Measurements from ENCODE around the gene MORC2.

The MORC2 gene

DNA sequence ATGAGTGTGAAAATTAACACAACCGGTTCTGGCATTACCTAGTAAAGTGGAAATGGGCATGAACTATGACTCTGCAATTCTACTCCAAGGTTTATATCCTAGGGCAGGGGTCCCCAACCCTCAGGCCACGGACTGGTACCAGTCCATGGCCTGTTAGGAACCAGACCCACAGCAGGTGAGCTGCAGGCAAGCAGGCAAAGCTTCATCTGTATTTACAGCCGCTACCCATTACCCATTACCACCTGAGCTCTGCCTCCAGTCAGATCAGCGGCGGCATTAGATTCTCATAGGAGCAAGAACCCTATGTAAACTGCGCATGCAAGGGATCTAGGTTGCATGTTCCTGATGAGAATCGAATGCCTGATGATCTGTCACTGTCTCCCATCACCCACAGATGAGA is 49.8 kb downstream of the MORC2 start:
- DNase-seq, result no peak

DNA sequence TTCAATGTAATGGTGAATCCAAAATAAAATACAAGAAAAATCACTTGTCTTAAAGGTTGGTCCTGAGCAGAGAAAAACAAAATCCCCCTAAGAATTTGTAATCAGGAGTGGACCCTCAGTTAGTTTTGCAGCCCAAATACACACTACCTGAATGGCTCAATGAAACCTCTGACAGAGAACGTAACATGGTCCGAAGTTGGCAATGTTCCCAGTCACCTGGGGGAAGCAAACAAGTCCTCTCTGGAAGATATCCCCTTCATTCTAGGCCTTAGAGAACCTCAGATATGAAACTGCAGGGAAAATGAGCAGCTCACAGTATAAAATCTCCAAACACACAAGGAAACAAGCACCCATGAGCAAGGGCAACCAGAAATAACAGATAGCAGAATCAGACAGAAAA is 58.2 kb downstream of the MORC2 start:
- DNase-seq, result no peak

DNA sequence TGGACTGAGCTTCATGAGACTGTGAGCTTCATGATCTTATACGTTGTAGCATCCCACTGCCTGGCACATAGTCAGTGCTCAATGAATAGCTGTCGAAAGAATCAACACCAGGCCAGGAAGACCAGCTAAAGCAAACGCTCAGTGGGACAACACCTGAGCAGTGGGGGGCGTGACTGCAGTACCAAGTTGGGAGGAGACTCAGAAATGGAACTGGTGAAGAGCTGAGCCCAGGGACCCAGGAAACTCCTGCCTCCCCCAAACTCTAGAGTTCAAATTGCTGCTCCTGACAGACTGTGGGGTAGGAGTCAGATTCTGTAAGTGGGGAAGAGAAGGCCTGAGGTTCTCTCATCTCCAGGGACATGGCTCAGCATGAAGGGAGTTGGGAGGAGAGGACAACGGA is 59.3 kb downstream of the MORC2 start:
- DNase-seq, result no peak

DNA sequence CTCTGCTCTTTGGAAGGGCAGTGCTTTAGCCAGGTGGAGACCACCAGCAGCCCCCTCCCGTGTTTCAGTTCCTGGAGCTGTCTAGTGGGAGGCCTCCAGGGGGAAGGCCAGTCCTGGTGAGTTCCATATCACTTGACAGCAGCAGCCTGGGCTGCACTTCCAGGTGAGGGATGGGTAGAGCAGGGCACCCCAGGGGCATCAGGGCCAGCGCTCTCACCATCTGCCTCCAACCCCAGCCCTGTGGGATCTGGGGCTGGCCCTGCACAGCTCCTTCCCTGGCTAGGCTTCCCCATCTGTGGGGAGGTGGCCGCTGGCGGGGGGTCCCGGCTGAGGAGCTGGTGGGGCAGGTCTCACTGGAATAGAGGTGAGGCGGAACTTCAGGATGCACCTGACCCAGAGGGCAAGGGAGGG is 60.5 kb downstream of the MORC2 start:
- DNase-seq, result no peak

DNA sequence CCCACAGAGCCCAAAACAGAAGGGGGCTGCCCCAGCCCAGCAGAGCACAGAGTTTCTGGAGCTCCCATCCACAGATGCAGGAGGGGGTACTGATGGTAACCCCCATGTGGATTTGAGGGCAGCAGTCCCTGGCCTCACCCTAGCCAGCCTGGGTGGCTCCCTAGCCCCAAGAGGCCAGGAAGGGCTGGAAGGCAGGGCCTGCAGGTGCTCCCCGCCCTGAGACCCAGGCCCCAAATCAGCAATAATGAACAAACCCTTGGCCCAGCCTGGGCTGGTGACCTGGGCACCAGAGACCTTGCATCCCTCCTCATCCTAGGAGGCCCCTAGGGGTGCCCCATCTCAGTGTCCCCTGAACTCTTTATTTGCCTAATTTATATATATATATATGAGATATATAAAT is 61.6 kb downstream of the MORC2 start:
- DNase-seq, result no peak

DNA sequence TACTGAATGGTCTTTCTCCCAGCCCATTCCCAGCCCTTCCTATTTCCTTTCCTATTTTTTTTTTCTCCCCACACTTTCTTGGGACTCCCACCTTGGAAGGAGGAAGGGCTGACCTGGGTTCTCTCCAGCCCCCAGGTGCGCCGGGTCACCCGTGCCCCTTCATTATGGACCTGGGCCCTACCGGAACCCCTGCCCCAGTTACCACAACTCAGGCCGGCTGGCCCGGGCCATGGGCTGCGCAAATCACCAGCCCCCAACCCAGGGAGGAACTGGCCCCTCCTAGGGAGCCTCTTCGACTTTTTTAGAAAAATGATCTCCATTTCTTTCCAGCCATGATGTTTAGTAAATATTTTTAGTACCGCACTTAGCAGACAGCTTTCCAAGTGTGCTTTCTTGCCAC is 62.2 kb downstream of the MORC2 start:
- no peak for DNase-seq

DNA sequence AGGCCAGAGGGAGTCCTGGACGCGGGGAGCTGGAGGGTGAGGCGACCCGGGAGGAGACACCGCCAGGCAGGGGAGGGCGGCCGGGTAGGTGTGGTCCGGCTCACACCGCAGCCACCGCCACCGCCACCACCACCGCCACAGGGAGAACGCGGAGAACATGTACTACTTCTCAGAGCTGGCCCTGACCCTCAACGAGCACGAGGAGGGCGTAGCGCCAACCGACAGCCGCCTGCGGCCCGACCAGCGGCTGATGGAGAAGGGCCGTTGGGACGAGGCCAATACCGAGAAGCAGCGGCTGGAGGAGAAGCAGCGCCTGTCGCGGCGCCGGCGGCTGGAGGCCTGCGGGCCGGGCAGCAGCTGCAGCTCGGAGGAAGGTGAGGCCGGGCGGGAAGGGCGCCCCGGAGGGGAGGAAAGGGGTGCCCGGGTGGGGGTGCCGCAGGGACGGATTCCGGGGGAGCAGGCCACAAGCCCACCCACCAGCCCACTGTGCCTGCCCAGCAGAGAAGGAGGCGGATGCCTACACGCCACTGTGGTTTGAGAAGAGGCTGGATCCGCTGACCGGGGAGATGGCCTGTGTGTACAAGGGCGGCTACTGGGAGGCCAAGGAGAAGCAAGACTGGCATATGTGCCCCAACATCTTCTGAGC is 62.8 kb downstream of the MORC2 start:
- no peak for DNase-seq

DNA sequence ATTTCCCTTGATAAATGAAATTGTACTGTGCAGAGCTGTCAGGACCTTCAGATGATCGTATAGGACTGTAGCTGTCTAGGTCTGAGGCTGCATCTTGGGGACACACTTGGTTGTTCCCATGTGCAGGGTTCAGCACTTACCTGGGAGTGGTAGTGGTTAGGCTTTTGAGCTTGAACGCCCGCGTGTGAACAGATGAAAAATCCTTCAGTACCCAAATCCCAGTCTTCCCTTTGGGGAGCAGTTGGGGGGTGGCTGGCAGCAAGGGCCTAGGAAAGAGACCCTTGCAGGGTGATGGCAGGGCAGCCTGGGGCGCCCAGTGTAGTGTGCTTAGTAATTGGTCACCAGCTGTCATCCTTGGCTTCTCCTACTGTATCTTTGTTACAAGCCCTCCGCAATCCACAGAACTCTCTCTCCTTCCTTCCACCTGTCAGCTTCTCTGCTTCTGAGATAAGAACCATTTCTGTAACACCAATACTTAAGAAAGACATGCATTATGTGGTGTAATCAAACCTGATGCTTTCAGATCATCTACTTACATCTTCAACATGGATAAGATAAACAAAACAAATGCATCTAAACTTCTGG is 64.6 kb downstream of the MORC2 start:
- DNase-seq, result no peak

DNA sequence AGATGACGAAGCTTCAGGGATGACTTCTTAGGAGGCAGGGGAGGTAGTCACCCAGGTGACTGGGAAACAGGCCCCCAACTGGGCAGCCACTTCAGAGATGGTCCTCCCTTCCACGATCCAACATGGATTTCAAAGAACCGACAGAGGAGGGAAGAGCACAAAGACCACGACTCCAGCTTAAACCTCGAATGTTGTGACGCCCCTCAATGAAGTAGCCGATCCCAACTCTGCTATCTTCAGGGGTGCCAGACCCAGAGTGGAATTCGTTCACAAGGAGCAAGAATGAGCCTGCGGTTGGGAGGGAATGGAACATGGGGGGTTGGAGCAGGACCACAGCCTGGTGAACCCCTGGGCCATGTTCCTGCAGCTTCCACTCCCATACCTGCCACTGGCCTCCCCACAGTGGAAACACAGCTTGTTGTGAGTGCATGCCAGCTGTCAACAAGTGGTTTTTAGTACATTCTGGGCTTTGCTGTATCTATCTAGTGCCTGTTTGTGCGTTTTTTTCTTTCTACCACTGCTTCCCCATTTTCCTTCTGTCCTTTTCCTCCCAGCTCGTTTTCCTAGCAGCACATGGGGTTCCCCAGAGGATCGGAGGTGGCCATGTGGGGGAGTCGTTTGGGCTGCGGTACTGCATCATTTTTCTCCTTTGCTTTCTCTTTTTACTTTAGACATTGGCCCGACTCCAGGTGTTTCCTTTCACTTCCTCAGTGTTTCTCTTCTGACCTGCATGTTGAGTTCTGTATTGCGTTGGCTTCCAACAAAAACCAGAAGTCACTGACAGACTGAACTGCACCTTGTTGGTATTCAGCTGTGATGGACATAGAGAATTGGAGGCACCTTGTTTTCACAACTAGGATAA is 65.8 kb downstream of the MORC2 start:
- no peak for DNase-seq

DNA sequence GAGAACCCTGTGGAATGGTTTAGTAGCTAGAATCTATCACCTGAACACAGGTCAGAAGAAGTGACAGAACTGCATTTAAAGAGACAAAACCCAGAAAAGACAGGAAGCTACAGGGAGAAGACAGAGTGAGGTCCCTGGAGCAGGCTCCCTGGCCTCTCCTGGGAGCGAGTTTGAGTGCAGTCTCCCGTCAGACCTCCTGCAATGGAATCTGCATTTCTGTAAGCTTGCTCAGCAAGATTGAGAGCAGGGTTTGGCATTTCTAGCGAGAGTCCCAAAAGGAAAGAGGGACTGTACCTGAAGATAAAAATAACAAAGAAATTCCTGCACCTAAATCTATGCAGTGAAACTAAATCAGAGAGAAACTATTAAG is 74.2 kb downstream of the MORC2 start:
- no peak for DNase-seq

DNA sequence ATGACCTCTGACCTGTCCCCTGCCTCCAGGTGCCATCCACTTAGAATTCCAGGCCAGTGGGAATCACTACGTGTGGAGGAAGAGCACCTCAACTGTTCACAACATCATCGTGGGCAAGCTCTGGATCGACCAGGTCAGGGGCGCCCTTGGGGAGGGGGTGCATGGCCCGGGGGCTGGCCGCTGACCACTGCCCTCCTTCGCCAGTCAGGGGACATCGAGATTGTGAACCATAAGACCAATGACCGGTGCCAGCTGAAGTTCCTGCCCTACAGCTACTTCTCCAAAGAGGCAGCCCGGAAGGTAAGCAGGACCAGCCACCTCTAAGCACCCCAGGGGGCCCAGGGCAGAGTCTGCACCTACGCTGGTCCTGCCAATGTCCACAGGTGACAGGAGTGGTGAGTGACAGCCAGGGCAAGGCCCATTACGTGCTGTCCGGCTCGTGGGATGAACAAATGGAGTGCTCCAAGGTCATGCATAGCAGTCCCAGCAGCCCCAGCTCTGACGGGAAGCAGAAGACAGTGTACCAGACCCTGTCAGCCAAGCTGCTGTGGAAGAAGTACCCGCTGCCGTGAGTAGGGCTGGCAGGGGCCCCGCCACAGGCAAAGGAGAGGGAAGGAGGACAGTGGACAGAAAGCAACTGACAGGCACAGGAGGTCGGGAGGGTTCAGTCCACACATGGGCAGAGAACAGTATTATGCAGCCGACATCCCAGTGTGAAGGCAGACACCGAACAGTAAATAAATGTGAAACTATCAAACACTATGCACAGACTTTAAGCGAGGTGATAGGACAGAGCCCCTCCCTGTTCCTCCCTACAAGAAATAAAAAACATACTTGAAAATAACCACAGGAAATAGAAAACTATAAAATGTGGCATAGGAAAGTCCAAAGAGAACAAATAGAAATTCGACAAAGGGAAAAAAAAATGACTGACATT is 74.9 kb downstream of the MORC2 start:
- DNase-seq, result no peak

DNA sequence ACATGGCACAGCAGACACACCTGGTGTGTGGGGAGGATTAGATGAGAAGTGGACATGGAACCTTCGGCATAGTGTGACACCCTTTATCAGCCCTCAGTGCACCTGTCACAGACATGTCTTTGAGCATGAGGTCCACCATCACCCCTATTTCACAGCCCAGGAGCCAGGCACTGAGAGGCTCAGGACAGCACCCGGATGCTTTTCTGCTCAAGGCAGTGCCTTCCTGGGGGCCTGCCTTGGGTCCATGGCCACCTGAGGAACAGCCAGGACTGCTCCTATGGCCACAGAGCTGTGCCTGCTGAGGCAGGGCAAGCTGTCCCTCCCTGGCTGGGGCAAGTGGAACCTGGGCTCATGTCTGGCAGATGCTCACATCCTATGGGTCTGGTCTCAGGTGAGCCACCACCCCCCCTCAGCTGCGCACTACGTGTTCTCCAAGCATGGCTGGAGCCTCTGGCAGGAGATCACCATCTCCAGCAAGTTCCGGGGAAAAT is 75.8 kb downstream of the MORC2 start:
- DNase-seq, result no peak

DNA sequence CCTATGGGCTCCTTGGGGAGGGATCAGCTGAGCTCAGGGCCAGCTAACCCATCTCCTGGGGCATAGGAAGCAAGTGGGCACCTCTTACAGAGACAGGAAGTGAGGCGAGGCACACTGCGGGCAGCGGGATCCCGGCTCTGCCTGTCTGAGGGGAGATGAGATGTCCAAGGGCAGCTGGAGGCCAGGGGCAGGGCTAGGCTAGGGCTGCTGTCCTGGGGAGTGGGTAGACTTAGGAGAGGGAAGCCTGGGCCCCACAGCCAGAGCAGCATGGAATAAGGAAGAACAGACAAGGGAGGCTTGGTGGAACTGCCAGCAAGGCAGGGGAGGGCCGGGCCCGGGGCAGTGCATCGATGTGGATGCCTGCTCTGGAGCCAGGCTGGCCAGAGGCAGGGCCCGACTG is 76.3 kb downstream of the MORC2 start:
- DNase-seq, result no peak

DNA sequence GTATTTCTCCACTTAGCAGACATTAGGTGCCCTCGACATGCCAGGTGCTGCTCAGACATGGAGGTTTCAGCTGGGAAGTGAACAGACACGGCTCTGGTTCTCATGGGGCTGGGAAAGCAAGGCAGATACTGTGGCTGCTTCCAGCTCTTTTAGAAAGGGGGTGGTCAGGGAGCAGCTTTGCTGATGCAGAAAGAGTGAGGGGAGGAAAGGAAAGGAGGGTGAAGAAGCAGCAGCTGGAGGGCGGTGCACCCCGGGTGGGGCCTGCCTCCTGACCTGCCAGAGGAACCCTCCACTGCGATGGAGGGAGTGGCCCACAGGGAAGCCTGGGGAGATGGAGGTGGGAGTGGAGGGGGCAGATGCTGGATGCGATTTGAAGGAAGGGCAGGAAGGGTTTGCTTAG is 76.8 kb downstream of the MORC2 start:
- DNase-seq, result no peak

DNA sequence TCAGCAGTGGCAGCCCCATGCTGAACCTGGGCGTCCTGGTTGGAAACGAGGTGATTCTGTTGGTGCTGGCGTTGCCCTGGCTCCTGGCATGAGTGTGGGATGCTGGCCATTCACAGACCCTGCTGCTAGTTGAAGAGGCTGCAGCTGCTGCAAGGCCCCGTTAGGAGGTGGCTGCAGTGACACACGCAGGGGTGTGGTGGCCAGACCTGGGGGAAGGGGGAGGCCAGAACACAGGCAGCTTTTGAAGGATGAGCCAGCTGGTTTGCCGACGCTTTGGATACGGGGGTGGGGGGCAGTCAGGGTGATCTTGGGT is 77.2 kb downstream of the MORC2 start:
- DNase-seq, result no peak

DNA sequence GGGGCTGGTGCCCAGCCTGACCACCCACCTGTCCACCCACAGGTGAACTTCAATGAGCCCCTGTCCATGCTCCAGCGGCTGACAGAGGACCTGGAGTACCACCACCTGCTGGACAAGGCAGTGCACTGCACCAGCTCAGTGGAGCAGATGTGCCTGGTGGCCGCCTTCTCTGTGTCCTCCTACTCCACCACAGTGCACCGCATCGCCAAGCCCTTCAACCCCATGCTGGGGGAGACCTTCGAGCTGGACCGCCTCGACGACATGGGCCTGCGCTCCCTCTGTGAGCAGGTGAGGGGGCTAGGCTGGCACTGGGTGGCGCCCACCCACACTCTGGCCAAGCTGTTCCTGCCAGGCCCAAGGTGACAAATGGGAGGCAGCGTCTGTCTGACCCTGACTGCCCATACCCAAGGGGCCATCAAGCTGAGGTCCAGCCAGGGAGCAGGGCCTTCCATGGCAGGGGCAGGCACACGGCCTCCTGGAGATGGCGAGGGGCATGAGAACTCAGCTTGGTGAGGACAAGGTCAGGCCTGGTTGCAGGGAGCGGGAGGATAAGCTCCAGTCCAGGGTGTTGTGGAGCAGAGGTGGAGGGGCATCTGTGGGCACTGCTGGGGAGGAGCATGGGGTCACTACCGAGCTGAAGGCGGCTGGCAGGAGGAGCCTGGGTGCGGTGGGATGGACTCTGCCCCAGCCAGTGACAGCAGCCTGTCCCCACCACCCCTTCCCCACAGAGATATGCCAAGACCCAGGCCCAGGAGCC is 77.7 kb downstream of the MORC2 start:
- DNase-seq, result peak; percentile 29

DNA sequence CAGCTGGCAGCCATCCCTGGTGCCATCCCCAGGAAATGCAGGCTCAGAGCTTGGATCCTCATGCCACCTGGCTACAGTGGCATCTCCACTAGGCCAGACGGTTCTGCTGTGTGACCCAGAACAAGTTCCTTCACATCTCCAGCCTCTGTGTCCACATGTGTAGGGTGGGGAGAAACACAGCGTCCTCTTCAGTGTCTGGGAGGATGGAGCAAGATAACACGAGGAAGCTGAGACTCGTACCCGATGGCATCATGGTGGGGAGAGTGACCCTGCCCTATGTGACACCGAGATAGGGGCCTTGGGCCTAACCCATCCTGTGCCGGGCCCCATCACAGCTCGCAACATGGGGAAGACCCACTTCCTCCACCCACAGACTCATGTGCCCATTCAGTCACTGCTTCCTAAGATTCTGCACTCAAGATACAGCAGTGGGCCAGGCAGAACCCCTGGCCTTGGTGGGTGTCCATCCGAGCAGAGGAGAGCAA is 78.5 kb downstream of the MORC2 start:
- DNase-seq, result no peak

DNA sequence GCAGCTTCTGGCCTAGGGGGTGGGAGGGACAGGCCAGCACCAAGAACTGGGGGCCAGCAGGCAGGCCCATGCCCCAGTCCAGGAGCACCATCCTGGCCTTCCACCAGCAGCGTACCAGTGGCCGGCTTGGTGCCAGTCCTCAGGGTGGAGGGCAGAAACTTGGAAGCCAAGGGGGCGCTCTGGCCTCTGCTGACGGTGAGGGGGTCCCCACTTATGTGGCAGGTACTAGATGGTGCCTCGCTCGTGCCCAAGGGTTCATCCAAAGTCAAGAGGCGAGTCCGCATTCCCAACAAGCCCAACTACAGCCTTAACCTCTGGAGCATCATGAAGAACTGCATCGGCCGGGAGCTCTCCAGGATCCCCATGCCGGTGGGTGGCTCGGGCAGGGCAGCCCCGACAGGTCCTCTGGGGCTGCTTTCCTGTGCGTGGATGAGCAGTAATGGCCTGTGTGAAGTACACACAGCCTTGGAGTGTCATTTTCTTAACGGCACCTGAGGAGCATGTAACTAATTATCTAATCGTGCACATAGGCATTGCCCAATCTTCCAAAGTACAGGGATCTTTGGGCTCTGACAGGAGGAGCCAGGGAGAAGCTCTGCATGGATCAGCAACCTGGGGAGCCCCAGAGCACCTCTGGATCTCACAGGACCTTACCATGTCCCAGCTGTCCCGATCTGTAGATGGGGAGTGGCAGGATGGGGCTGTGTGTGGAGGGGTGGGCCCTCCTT is 79.1 kb downstream of the MORC2 start:
- DNase-seq, result no peak

DNA sequence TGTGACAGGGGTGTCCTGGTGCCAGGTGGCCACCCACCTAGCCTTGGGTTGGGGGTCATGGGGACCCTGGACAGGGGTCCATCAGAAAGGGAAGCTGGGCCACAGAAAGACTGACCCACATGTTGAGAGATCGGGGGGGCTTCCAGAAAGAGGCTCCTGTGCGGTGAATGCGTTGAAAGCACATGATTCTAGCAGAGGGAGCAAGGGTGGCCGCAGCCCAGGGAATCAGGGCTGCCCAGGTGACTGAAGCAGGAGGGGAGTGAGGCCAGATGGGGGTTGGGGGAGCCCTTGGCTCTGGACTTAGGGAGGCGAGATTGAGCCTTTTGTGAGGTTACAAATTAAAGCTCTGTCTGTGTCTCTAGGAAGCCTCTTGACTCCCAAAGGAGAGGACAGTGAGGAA is 80.7 kb downstream of the MORC2 start:
- DNase-seq, result no peak

DNA sequence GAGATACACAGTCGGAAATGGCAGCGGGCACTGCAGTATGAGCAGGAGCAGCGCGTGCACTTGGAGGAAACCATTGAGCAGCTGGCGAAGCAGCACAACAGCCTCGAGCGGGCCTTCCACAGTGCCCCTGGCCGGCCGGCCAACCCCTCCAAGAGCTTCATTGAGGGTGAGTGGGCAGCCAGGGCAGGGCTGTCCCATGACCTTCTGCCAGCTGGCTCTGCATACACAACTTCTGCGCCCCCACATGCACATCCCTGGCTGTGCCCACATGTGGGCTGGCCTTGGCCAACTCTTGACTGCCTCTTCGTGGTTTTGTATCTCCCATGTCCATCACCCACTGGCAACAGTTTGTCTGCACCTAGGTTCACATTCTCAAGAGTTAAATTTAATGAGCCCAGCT is 81.1 kb downstream of the MORC2 start:
- no peak for DNase-seq

DNA sequence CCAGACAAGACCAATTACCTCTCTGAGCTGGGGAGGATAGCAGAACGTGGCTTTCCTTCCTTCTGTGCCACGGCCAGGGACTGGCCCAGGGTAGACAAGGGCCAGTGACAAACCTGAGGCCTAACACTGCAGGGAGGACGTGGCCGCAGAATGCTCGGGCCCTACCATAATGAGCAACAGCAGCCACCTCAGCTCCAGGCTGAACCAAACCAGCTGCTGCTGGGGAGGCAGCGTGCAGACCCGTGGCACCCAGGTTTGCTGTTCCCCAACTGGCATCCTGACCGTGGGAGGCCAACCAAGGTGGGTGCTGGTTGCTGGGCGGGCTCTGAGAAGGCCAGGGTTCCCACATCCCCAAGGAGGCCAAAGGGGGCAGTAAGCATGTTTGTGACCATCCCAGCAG is 83.0 kb downstream of the MORC2 start:
- no peak for DNase-seq

DNA sequence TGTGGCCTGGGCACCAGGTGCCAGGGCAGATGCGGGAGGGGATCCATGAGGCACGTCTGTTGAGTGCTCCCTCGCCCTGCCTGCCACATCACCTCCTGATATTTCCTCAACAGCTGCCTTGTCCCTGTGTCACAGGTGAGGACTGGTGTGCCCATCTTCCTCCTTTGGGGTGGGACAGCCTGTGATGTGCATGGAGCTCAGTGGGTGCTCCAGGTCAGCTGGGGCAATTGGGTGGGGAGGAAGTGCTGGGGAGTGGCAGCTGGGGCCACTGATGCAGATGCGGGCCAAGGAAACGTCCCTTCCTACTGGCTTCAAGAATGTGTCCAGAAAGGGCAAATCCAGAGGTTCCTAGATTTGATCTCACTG is 83.6 kb downstream of the MORC2 start:
- no peak for DNase-seq
